Spleen (tissue), 11 donors: ENCODE results near the gene LEMD3. TPM values are rescaled to one million over a fixed set of nuclear protein-coding genes. Genes with fewer than 3 reads are reported as not detected.

Source experiments
- DNase-seq: peaks from one replicate; pipeline ENCODE4 v3.0.0-alpha.2; 2020
- H3K27ac ChIP-seq, 8 donors: fragments of 200-600 bp; sonication (generic) in 7 of 8; 1 replicate in 4 of 8; 2 replicates in 4 of 8; pipeline versions ENCODE4 v1.5.0 to v1.8.0; 2016 to 2021; ENCODE audit warnings: inconsistent platforms in 4 of 8, mild to moderate bottlenecking in 4 of 8, moderate library complexity in 1 of 8
- H3K27me3 ChIP-seq, 7 donors: fragments of 200-600 bp; sonication (generic) in 6 of 7; replicated peaks in 1 of 7; 1 replicate in 4 of 7; 2 replicates in 3 of 7; pipeline versions ENCODE4 v1.5.0 to v1.8.0; 2016 to 2021; ENCODE audit warnings: inconsistent platforms in 3 of 7, mild to moderate bottlenecking in 1 of 7
- H3K36me3 ChIP-seq, 6 donors: fragments of 200-600 bp; sonication (generic) in 5 of 6; 1 replicate in 4 of 6; 2 replicates in 2 of 6; pipeline versions ENCODE4 v1.5.0 to v1.8.0; 2016 to 2021; ENCODE audit warnings: inconsistent platforms in 2 of 6
- H3K4me1 ChIP-seq, 6 donors: fragments of 200-600 bp; sonication (generic) in 5 of 6; 1 replicate in 3 of 6; 2 replicates in 3 of 6; pipeline versions ENCODE4 v1.5.0 to v1.8.0; 2016 to 2021; ENCODE audit warnings: inconsistent platforms in 3 of 6
- H3K4me3 ChIP-seq, 8 donors: fragments of 200-600 bp; sonication (generic) in 7 of 8; 1 replicate in 4 of 8; 2 replicates in 4 of 8; pipeline versions ENCODE4 v1.5.0 to v1.8.0; 2016 to 2021; ENCODE audit warnings: inconsistent platforms in 4 of 8, mild to moderate bottlenecking in 4 of 8, moderate library complexity in 2 of 8
- H3K9me3 ChIP-seq, 8 donors: fragments of 200-600 bp; sonication (generic) in 7 of 8; 1 replicate in 4 of 8; 2 replicates in 4 of 8; pipeline versions ENCODE4 v1.5.0 to v1.8.0; 2016 to 2021; ENCODE audit warnings: inconsistent platforms in 4 of 8
- POLR2A ChIP-seq, 3 donors: fragments of 450-650 bp; IDR thresholded peaks; one replicate each; pipeline ENCODE4 v1.5.1; 2017; ENCODE audit warnings: antibody characterized with exemption in 3 of 3, mild to moderate bottlenecking in 1 of 3
- POLR2AphosphoS5 ChIP-seq, 3 donors: sonication (generic); formaldehyde crosslinking; IDR thresholded peaks; one replicate each; pipeline ENCODE4 v1.5.1; 2017; ENCODE audit warnings: antibody characterized with exemption in 3 of 3
- WGBS, 5 donors: extraction: QIAGEN DNeasy Blood & Tissue Kit in 3 of 5; methylation state at CpG; one replicate each; pipeline versions ENCODE4 v1.1.5 to v1.1.7; 2013 to 2018; 5-methylcytosine and 5-hydroxymethylcytosine counted together
- intact Hi-C: fragments of 100-400 bp; cut with DNase I; formaldehyde crosslinking; loops from one replicate; pipeline ENCODE4 v1.15.0; 2023; ENCODE audit warnings: low total_unique reads
- polyA plus RNA-seq, 3 donors: library from polyadenylated mRNA; stranded (reverse); fragments of 200-250 nt; gene quantifications; one replicate each; pipeline ENCODE4 v1.2.1, GENCODE V29; 2013
- total RNA-seq, 7 donors: library from RNA; depleted of rRNA in 3 of 7; stranded (reverse); fragments of >200 nt in 3 of 7; fragmentation: NEBNext Ultra II Directional in 4 of 7; extraction: Animal tissue kit (Norgen Biotek cat#: 25700) in 4 of 7; gene quantifications; one replicate each; pipeline versions ENCODE4 v1.1.0 to v1.2.1, GENCODE V29; 2016 to 2021
- TF ChIP-seq, protein P1 (sequence below), 11 experiments: fragments of 200-600 bp in 7 of 11; fragments of 450-650 bp in 4 of 11; sonication (generic) in 4 of 11; IDR thresholded peaks in 8 of 11; conservative IDR thresholded peaks in 3 of 11; 1 replicate in 7 of 11; 2 replicates in 4 of 11; pipeline versions ENCODE4 v1.4.0 to v1.8.0; 2016 to 2021; ENCODE audit warnings: antibody characterized with exemption in 11 of 11, inconsistent platforms in 4 of 11, mild to moderate bottlenecking in 1 of 11
- donor health status: healthy with polysubstance abuse.
- donor health status: DM: no; HTN: no; CAD: no; lungs with moderate emphysema.
- donor health status: DM: no; HTN: no; CAD: no.
- donor health status: Bipolar disorder and iron deficiency.
- donor health status: healthy.
- donor health status: DM: no; HTN: no; CAD: no.
- donor health status: DM: yes; HTN: yes; CAD: no.

The LEMD3 gene
- total and polyA plus RNA-seq, 10 donors, result 9.6 to 58.9 (median 41.1) TPM

DNA sequence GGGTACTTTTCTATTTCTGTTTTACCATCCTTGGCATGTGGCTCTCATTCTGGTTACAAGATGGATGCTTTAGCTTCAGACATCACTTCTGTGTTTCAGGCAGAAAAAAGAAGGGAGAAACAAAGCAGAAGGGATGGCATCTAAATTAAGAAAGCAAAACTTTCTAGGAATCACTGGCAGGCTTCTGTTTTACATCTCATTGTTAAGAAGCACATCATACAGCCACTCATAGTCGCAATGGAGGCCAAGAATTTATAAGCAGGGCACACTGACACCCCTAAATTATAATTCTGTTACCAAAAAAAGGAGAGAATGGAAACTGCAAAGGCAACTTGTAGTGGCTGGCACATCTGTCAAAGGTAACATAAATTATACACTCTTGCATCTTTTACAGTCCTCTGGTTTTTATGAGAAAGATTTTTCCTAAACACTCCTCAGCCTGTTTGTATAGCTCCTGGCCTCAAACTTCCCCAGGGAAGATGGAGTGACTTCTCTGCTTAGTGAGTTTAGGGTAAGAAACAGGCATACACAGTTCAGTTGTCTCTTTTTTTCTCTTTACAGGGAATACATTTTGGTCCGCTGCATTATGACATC is 22.0 kb upstream of the LEMD3 start:
- H3K9me3 ChIP-seq, result no peaks in the 10 kb centered on the region
- no peak overlapping the region for H3K4me3 ChIP-seq
- WGBS, 5 donors, result 80 to 93% (median 90%) methylated on average over 2 of the region's 2 CpGs
- no peak overlapping the region for H3K27ac ChIP-seq
- DNase-seq, result no peak
- TF ChIP-seq, protein P1, sequence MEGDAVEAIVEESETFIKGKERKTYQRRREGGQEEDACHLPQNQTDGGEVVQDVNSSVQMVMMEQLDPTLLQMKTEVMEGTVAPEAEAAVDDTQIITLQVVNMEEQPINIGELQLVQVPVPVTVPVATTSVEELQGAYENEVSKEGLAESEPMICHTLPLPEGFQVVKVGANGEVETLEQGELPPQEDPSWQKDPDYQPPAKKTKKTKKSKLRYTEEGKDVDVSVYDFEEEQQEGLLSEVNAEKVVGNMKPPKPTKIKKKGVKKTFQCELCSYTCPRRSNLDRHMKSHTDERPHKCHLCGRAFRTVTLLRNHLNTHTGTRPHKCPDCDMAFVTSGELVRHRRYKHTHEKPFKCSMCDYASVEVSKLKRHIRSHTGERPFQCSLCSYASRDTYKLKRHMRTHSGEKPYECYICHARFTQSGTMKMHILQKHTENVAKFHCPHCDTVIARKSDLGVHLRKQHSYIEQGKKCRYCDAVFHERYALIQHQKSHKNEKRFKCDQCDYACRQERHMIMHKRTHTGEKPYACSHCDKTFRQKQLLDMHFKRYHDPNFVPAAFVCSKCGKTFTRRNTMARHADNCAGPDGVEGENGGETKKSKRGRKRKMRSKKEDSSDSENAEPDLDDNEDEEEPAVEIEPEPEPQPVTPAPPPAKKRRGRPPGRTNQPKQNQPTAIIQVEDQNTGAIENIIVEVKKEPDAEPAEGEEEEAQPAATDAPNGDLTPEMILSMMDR (IDR thresholded peaks at IDR 0.05 in 8 of 11, conservative IDR thresholded peaks at IDR 0.05 in 3 of 11), result no peak
- TF ChIP-seq POLR2A (IDR thresholded peaks at IDR 0.05) (no peak), POLR2AphosphoS5 (IDR thresholded peaks at IDR 0.05) (no peak)
- intact Hi-C loops, result no loop called here
- peaks cover 0 to 4% (median 0%) of the 10 kb centered on the region in 7 donors for H3K27me3 ChIP-seq
- H3K36me3 ChIP-seq, result no peaks in the 10 kb centered on the region
- H3K4me1 ChIP-seq, result no peaks in the 10 kb centered on the region

DNA sequence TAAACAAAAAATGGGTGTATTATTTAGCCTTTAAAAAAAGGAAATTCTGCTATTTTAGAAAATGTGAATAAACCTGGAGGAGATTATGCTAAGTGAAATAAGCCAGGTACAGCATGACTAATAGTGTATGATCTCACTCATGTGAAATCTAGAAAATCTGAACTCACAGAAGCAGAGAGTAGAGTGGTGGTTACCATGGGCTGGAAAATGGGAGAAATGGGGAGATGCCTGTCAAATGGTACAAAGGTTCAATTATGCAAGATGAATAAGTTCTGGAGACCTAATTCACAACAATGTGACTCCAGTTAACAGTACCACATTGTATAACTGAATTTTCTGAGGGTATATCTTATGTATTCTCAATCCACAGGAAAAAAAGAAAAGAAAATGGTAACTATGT is 17.4 kb upstream of the LEMD3 start:
- no peak for DNase-seq
- intact Hi-C loops, result no loop called here
- Histone ChIP-seq H3K9me3 (no peaks in the 10 kb centered on the region), H3K27me3 (no peaks in the 10 kb centered on the region), H3K4me3 (no peak overlapping the region), H3K4me1 (peaks cover 0 to 15% (median 8%) of the 10 kb centered on the region in 6 donors), H3K36me3 (no peaks in the 10 kb centered on the region), H3K27ac (no peak overlapping the region)
- TF ChIP-seq POLR2AphosphoS5 (IDR thresholded peaks at IDR 0.05), result no peak
- TF ChIP-seq, protein P1 (IDR thresholded peaks at IDR 0.05 in 8 of 11, conservative IDR thresholded peaks at IDR 0.05 in 3 of 11), result no peak
- TF ChIP-seq POLR2A (IDR thresholded peaks at IDR 0.05), result no peak

DNA sequence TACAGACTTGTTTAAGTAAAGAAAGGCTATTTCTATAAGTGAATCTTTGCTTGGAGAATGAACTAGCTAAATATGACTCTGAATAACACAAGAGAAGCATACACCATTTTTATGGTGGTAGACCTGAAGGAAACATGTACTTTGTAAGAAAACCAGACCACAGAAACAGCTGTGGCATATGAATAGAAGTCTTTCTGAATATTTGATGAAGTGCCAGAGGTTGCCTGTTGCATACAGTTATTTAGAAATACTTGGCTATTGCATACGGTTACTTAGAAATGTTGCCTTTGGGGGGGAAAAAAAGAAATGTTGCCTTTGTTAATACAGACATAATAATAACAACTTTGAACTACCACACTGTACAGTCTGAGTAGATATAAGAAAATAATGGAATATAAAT is 16.8 kb upstream of the LEMD3 start:
- H3K9me3 ChIP-seq, result no peaks in the 10 kb centered on the region
- no peaks in the 10 kb centered on the region for H3K27me3 ChIP-seq
- peaks cover 0 to 18% (median 8%) of the 10 kb centered on the region in 6 donors for H3K4me1 ChIP-seq
- no peak for DNase-seq
- 42 to 63% (median 61%) methylated on average over 1 of the region's 1 CpG for WGBS, 5 donors
- no peak overlapping the region for H3K27ac ChIP-seq
- no peaks in the 10 kb centered on the region for H3K36me3 ChIP-seq
- H3K4me3 ChIP-seq, result no peak overlapping the region
- TF ChIP-seq POLR2AphosphoS5 (IDR thresholded peaks at IDR 0.05), result no peak
- TF ChIP-seq POLR2A (IDR thresholded peaks at IDR 0.05), result no peak
- TF ChIP-seq, protein P1 (IDR thresholded peaks at IDR 0.05 in 8 of 11, conservative IDR thresholded peaks at IDR 0.05 in 3 of 11), result no peak
- intact Hi-C loops, result no loop called here

DNA sequence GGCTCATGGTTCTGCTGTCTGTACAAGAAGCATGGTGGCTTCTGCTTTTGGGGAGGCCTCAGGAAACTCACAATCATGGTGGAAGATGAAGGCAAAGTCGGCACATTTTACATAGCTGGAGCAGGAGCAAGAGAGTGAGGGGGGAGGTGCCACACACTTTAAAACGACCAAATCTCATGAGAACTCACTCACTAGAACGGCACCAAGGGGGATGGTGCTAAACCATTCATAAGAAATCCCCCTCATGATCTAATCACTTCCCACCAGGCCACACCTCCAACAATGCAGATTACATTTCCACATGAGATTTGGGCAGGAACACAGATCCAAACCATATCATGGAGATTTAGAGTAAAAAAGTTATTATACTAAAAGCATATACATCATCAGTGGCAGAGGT is 13.6 kb upstream of the LEMD3 start:
- intact Hi-C loops, result no loop called here
- 51 to 77% (median 66%) methylated on average over 3 of the region's 3 CpGs for WGBS, 5 donors
- Histone ChIP-seq H3K4me3 (peak overlapping the region in 1 of 8 donors; percentile 37), H3K27me3 (no peaks in the 10 kb centered on the region), H3K4me1 (peaks cover 0 to 18% (median 8%) of the 10 kb centered on the region in 6 donors), H3K9me3 (no peaks in the 10 kb centered on the region), H3K36me3 (no peaks in the 10 kb centered on the region), H3K27ac (peak overlapping the region in 7 of 8 donors; percentile 2 to 78 (median 60))
- no peak for TF ChIP-seq POLR2AphosphoS5 (IDR thresholded peaks at IDR 0.05)
- TF ChIP-seq, protein P1 (IDR thresholded peaks at IDR 0.05 in 8 of 11, conservative IDR thresholded peaks at IDR 0.05 in 3 of 11), result no peak
- no peak for TF ChIP-seq POLR2A (IDR thresholded peaks at IDR 0.05)
- no peak for DNase-seq
